Hematopoietic multipotent progenitor cell treated with erythropoietin and hydrocortisone succinate and interleukin-3 and kit ligand, for 8 days (in vitro differentiated cells): ENCODE data around the gene PCYOX1L.

Source experiments
- DNase-seq: peaks from one replicate; pipeline ENCODE4 v3.0.0-alpha.2; 2015

The PCYOX1L gene

GRCh38 chr5:149357370-149358293 is at the start of gene PCYOX1L:
Gene PCYOX1L, plus strand, starts transcription at chr5:149358046. Its CDS starts 23 bp downstream, at chr5:149358069.
- DNase-seq = peak; percentile 97

GRCh38 chr5:149309354-149309753 is 48.5 kb upstream of the PCYOX1L start:
- DNase-seq = no peak

- no peak for DNase-seq
These were observed 47.4 kb upstream of the PCYOX1L start for GRCh38 chr5:149310488-149310887.

- DNase-seq = no peak
These were observed 46.7 kb upstream of the PCYOX1L start for GRCh38 chr5:149310947-149311658.

GRCh38 chr5:149313151-149313841 is 44.5 kb upstream of the PCYOX1L start:
- DNase-seq = no peak

- DNase-seq = no peak
These were observed 43.2 kb upstream of the PCYOX1L start for GRCh38 chr5:149314571-149315111.

GRCh38 chr5:149315753-149316152 is 42.1 kb upstream of the PCYOX1L start:
- no peak for DNase-seq

- DNase-seq = peak; percentile 68
These were observed 40.4 kb upstream of the PCYOX1L start for GRCh38 chr5:149317281-149318048.

GRCh38 chr5:149319174-149319573 is 38.7 kb upstream of the PCYOX1L start:
- DNase-seq = no peak

- peak; percentile 87 for DNase-seq
These were observed 37.0 kb upstream of the PCYOX1L start for GRCh38 chr5:149320791-149321330.

GRCh38 chr5:149322518-149322917 is 35.3 kb upstream of the PCYOX1L start:
- DNase-seq = no peak

GRCh38 chr5:149323210-149323609 is 34.6 kb upstream of the PCYOX1L start:
- DNase-seq = no peak

- DNase-seq = no peak
These were observed 34.1 kb upstream of the PCYOX1L start for GRCh38 chr5:149323621-149324205.

GRCh38 chr5:149324641-149325040 is 33.2 kb upstream of the PCYOX1L start:
- no peak for DNase-seq

- DNase-seq = peak; percentile 30
These were observed 32.6 kb upstream of the PCYOX1L start for GRCh38 chr5:149325166-149325735.

- no peak for DNase-seq
These were observed 32.0 kb upstream of the PCYOX1L start for GRCh38 chr5:149325894-149326293.

GRCh38 chr5:149326611-149327010 is 31.2 kb upstream of the PCYOX1L start:
- no peak for DNase-seq

- DNase-seq = no peak
These were observed 29.7 kb upstream of the PCYOX1L start for GRCh38 chr5:149328177-149328576.

GRCh38 chr5:149333711-149334443 is 24.0 kb upstream of the PCYOX1L start:
- no peak for DNase-seq

GRCh38 chr5:149337736-149338135 is 20.1 kb upstream of the PCYOX1L start:
- no peak for DNase-seq
